22Rv1 (cell line): ENCODE results near the gene PDXK.

Experiments used
- H3K27ac ChIP-seq: fragments of 450-650 bp; 2 replicates; pipeline ENCODE4 v1.5.1; 2017
- ZFX ChIP-seq: fragments of 450-650 bp; IDR thresholded peaks from 2 replicates; pipeline ENCODE4 v1.6.1; 2017; ENCODE audit warnings: antibody characterized with exemption, borderline replicate concordance
- TF ChIP-seq, protein P1 (sequence below): fragments of 450-650 bp; IDR thresholded peaks from 2 replicates; pipeline ENCODE4 v1.5.1; 2017; ENCODE audit warnings: mild to moderate bottlenecking

PDXK gene

DNA sequence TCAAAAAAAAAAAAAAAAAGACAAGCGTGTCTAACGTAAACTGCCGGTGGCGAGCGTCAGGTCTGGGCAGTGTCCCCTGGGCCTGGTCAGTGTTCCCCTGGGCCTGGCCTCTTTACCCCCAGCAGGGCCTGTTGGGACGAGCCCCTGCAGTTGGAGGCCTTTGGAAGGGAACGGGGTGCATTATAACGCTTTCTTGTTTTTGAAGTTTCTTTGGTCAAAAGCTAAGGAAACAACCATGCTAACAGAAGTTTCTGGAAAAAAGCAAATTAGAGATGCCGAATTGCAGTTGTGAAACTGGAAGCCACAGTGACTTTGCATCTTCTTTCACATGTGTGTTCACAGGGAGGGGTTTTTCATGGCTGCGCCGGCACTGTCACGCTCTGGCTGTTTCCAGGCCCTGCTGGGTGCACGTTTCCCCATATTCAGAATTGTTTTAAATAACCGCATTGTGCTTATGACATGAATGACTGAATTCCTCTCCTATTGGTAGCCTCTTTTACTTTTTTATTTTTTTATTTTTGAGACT lies 86.4 kb downstream of the PDXK start:
- H3K27ac ChIP-seq: no peak overlapping the region
- no peak for TF ChIP-seq ZFX
- TF ChIP-seq, protein P1, sequence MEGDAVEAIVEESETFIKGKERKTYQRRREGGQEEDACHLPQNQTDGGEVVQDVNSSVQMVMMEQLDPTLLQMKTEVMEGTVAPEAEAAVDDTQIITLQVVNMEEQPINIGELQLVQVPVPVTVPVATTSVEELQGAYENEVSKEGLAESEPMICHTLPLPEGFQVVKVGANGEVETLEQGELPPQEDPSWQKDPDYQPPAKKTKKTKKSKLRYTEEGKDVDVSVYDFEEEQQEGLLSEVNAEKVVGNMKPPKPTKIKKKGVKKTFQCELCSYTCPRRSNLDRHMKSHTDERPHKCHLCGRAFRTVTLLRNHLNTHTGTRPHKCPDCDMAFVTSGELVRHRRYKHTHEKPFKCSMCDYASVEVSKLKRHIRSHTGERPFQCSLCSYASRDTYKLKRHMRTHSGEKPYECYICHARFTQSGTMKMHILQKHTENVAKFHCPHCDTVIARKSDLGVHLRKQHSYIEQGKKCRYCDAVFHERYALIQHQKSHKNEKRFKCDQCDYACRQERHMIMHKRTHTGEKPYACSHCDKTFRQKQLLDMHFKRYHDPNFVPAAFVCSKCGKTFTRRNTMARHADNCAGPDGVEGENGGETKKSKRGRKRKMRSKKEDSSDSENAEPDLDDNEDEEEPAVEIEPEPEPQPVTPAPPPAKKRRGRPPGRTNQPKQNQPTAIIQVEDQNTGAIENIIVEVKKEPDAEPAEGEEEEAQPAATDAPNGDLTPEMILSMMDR: no peak

- TF ChIP-seq ZFX: no peak
- TF ChIP-seq, protein P1: no peak
- H3K27ac ChIP-seq: no peak overlapping the region
Measured at GRCh38 chr21:43806017-43806710, 87.2 kb downstream of the PDXK start.

DNA sequence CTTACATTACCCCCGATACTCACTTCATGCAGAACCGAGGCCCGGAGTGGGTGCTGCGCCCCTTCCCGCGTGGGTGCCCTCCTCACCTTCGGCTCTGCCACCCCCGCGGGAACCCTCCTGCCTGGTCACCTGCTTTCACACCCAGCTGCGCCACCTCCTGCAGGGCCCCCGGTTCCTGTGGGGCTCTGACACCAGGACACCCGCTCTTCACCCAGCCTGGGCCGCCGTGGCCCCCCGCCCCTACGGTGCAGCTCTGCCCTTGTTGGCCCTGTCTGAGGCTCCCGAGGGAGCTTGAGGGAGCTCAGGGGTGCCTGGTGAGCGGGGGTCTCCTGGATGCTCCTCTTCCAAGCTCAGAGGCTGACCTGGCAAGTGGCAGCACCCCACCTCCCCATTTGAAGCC lies 89.4 kb downstream of the PDXK start:
- TF ChIP-seq ZFX: no peak
- TF ChIP-seq, protein P1: no peak
- H3K27ac ChIP-seq: no peak overlapping the region

- no peak overlapping the region for H3K27ac ChIP-seq
- TF ChIP-seq ZFX: no peak
- TF ChIP-seq, protein P1: no peak
Measured at GRCh38 chr21:43808832-43809251, 89.9 kb downstream of the PDXK start.

DNA sequence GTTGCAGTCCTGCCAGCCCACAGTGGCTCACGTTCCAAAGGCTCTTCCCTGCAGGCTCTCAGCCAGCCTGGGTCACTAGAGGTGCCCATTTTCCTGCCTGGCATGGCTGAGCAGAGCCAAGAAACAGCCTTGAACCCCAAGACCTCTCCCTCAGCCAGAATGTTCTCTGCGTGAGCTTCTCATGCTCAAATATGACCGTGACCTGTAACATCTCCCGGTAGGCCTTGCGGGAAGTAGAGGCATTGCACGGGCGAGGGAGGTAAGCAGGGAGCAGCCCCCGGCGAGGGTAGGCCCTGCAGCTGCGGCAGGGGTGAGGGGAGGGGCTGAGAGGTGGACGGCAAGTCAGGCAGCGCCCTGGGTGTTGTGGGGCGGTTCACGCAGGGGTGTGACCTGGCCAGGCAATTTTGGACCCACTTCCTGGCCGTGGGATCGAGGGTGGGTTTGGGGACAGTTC lies 90.4 kb downstream of the PDXK start:
- no peak overlapping the region for H3K27ac ChIP-seq
- TF ChIP-seq, protein P1: no peak
- TF ChIP-seq ZFX: no peak

DNA sequence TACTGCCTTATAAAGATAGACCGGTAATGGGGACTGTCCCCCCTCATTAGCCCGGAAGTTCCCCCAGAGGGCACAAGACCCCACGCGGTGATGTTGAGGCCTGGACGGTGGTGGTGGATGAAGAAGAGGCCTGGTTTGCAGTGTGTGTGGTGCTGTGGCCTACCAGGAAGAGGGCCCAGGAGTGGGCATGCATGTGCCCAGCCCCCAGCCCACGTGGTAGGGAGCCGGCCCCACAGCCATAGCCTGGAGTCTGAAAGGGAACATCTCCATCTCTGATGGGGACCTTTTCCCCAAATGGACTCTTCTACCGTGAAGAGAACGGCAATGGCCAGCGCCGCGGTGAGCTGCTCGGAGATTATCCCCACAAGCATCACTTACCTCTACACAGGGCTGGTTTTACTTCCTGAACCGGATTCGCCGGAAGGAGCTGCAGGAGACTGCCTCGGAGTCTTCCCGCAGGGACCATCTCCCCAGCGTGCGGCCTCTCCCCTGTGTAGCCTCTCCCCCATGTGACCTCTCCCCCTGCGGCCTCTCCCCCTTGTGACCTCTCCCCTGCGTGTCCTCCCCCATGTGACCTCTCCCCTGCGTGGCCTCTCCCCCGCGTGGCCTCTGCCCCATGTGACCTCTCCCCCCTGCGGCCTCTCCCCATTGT lies 91.0 kb downstream of the PDXK start:
- no peak for TF ChIP-seq ZFX
- TF ChIP-seq, protein P1: no peak
- H3K27ac ChIP-seq: no peak overlapping the region
